Panc1 (cell line): ENCODE data around the gene WNT7A. TPM values are rescaled to one million over a fixed set of nuclear protein-coding genes. Genes with fewer than 3 reads are reported as not detected.

Source experiments
- ATAC-seq: fragments of 200-7000 bp; cut with Tn5 transposase; 2 replicates; pipeline ENCODE4 v1.9.1; 2020; ENCODE audit warnings: mild to moderate bottlenecking, moderate library complexity
- BruUV-seq: library from RNA; stranded (reverse); fragments of 400-500 nt; replicated peaks from 2 replicates; lab custom pipeline; 2021; lab: Mats Ljungman, UMichigan
- CTCF ChIA-PET: fragments of 300-600 bp; sonication (Branson Sonifier 250); formaldehyde crosslinking; loops from one replicate; lab custom pipeline; 2022; ENCODE audit warnings: antibody characterized with exemption; lab: Charles Lee
- POLR2A ChIA-PET: fragments of 300-600 bp; sonication (Branson Sonifier 250); formaldehyde crosslinking; loops from one replicate; lab custom pipeline; 2022; ENCODE audit warnings: antibody characterized with exemption; lab: Charles Lee
- DNase-seq: peaks from one replicate; pipeline ENCODE4 v3.0.0-alpha.2; 2010; ENCODE audit warnings: low read depth, low spot score
- H3K27ac ChIP-seq: 2 replicates; pipeline ENCODE4 v1.5.1; 2011; ENCODE audit warnings: mild to moderate bottlenecking, low read length, inconsistent platforms
- H3K27me3 ChIP-seq: fragments of 200-500 bp; sonication (Bioruptor generic); 2 replicates; pipeline ENCODE4 v1.6.0; 2014; ENCODE audit warnings: low read length, inconsistent platforms; ENCODE audit not compliant: control insufficient read depth, insufficient read depth
- H3K36me3 ChIP-seq: fragments of 200-500 bp; sonication (Bioruptor generic); 2 replicates; pipeline ENCODE4 v1.5.1; 2014; ENCODE audit warnings: inconsistent platforms, mild to moderate bottlenecking, low read length, moderate library complexity; ENCODE audit not compliant: control insufficient read depth, insufficient read depth
- H3K4me1 ChIP-seq: 2 replicates; pipeline ENCODE4 v1.5.1; 2011; ENCODE audit warnings: inconsistent platforms, mild to moderate bottlenecking, low read length, moderate library complexity; ENCODE audit not compliant: control insufficient read depth, insufficient read depth
- H3K4me3 ChIP-seq, 2 experiments: 2 replicates each; pipeline ENCODE4 v1.5.1; 2011 to 2012; ENCODE audit warnings: low read depth in 2 of 2, low read length in 2 of 2, mild to moderate bottlenecking in 2 of 2, inconsistent platforms in 1 of 2, moderate library complexity in 1 of 2
- H3K9me3 ChIP-seq: fragments of 200-500 bp; sonication (Bioruptor generic); 2 replicates; pipeline ENCODE4 v1.5.1; 2014; ENCODE audit warnings: low read depth, mild to moderate bottlenecking, inconsistent platforms, low read length, moderate library complexity; ENCODE audit not compliant: control insufficient read depth, insufficient read depth
- POLR2AphosphoS5 ChIP-seq: IDR thresholded peaks from 2 replicates; pipeline ENCODE4 v1.6.1; 2012; ENCODE audit warnings: mild to moderate bottlenecking, low read depth, low read length, moderate library complexity
- SIN3A ChIP-seq: IDR thresholded peaks from 2 replicates; pipeline ENCODE4 v1.6.1; 2012; ENCODE audit warnings: low read depth, mild to moderate bottlenecking, low read length, moderate library complexity, borderline replicate concordance; ENCODE audit not compliant: insufficient read depth
- TCF7L2 ChIP-seq: IDR thresholded peaks from 2 replicates; pipeline ENCODE4 v1.6.1; 2011; ENCODE audit warnings: mild to moderate bottlenecking, low read depth, low read length, inconsistent platforms
- in situ Hi-C: cut with HindIII; loops from 2 replicates; pipeline ENCODE4 v1.10.0; 2016; ENCODE audit warnings: low sequenced_read_pairs, low pct_unique_long_range_greater_than_20kb
- intact Hi-C: fragments of 100-400 bp; cut with micrococcal nuclease; formaldehyde crosslinking; loops from one replicate; pipeline ENCODE4 v1.10.0; 2022; ENCODE audit not compliant: unreplicated experiment
- total RNA-seq: library from RNA; stranded (reverse); gene quantifications from one replicate; pipeline ENCODE4 v1.2.1, GENCODE V29; 2021; ENCODE audit not compliant: unreplicated experiment
- TF ChIP-seq, protein P1 (sequence below), 2 experiments: IDR thresholded peaks; 2 replicates each; pipeline ENCODE4 v1.6.1; 2011 to 2012; ENCODE audit warnings: low read depth in 2 of 2, control low read depth in 1 of 2, low read length in 1 of 2, mild to moderate bottlenecking in 1 of 2, moderate library complexity in 1 of 2; ENCODE audit not compliant: insufficient read depth in 1 of 2
- TF ChIP-seq, protein P2 (sequence below): fragments of 450-650 bp; IDR thresholded peaks from 2 replicates; pipeline ENCODE4 v1.5.1; 2017; ENCODE audit warnings: mild to moderate bottlenecking

Gene WNT7A
- total RNA-seq, 1 experiment from 2014 or later, result not detected

DNA sequence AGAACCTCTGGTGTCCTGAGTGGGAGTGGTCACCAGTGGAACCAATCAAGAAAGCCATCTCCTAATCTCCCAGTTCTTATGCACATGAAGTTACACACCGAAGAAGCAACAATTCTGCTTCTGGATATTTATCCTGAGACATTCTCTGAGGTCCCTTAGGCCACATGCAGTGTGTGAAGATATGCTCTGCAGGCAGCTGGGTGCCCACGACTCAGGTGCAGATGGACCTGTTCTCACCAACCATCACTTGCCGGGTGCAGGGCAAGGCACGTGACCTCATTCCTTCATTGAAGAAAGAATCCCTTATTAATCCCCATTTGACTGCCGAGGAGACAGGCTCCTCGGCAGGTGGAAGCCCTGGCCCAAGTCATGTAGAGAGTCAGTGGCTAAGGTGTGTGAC lies 79.8 kb downstream of the WNT7A start:
- Histone ChIP-seq H3K27ac (no peak overlapping the region), H3K4me1 (no peaks in the 10 kb centered on the region), H3K9me3 (no peaks in the 10 kb centered on the region), H3K36me3 (no peaks in the 10 kb centered on the region), H3K27me3 (no peaks in the 10 kb centered on the region), H3K4me3 (no peak overlapping the region)
- in situ Hi-C loops (no loop called here), intact Hi-C loops (no loop called here)
- no TSS peak for BruUV-seq
- DNase-seq (no peak), ATAC-seq (no peak)
- POLR2A ChIA-PET, result no interaction called here
- TF ChIP-seq, protein P1, sequence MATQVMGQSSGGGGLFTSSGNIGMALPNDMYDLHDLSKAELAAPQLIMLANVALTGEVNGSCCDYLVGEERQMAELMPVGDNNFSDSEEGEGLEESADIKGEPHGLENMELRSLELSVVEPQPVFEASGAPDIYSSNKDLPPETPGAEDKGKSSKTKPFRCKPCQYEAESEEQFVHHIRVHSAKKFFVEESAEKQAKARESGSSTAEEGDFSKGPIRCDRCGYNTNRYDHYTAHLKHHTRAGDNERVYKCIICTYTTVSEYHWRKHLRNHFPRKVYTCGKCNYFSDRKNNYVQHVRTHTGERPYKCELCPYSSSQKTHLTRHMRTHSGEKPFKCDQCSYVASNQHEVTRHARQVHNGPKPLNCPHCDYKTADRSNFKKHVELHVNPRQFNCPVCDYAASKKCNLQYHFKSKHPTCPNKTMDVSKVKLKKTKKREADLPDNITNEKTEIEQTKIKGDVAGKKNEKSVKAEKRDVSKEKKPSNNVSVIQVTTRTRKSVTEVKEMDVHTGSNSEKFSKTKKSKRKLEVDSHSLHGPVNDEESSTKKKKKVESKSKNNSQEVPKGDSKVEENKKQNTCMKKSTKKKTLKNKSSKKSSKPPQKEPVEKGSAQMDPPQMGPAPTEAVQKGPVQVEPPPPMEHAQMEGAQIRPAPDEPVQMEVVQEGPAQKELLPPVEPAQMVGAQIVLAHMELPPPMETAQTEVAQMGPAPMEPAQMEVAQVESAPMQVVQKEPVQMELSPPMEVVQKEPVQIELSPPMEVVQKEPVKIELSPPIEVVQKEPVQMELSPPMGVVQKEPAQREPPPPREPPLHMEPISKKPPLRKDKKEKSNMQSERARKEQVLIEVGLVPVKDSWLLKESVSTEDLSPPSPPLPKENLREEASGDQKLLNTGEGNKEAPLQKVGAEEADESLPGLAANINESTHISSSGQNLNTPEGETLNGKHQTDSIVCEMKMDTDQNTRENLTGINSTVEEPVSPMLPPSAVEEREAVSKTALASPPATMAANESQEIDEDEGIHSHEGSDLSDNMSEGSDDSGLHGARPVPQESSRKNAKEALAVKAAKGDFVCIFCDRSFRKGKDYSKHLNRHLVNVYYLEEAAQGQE (IDR thresholded peaks at IDR 0.05; ENCODE audit: insufficient read depth in 1 of 2, low read depth in 2 of 2, low read length in 1 of 2), result no peak
- TF ChIP-seq SIN3A, result no peak
- no peak for TF ChIP-seq POLR2AphosphoS5
- TF ChIP-seq TCF7L2, result no peak
- TF ChIP-seq, protein P2, sequence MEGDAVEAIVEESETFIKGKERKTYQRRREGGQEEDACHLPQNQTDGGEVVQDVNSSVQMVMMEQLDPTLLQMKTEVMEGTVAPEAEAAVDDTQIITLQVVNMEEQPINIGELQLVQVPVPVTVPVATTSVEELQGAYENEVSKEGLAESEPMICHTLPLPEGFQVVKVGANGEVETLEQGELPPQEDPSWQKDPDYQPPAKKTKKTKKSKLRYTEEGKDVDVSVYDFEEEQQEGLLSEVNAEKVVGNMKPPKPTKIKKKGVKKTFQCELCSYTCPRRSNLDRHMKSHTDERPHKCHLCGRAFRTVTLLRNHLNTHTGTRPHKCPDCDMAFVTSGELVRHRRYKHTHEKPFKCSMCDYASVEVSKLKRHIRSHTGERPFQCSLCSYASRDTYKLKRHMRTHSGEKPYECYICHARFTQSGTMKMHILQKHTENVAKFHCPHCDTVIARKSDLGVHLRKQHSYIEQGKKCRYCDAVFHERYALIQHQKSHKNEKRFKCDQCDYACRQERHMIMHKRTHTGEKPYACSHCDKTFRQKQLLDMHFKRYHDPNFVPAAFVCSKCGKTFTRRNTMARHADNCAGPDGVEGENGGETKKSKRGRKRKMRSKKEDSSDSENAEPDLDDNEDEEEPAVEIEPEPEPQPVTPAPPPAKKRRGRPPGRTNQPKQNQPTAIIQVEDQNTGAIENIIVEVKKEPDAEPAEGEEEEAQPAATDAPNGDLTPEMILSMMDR, result no peak
- CTCF ChIA-PET, result no interaction called here

DNA sequence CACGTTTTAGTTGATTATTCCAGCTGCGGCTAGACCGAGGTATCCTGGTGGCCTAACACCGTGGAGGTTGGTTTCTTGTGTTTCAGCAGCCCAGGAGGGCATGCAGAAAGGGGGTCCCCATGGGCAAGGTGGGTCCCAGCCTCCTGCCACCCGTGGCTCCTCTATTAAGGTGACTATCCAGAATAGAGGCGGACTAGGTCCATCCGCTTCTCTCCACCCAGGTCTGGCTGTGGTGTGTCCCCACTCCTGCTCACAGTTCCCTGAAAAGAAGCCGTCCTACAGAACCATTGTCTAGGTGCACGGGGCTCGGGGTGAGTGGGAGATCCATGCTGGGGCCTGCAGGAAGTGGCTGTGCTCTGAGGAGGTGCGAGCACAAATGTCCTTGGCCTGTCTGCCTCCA lies 81.5 kb downstream of the WNT7A start:
- Histone ChIP-seq H3K27me3 (no peaks in the 10 kb centered on the region; the same call in 1 of the 2 replicates), H3K36me3 (no peaks in the 10 kb centered on the region), H3K9me3 (no peaks in the 10 kb centered on the region), H3K4me1 (no peaks in the 10 kb centered on the region), H3K27ac (no peak overlapping the region), H3K4me3 (no peak overlapping the region)
- ChIA-PET POLR2A (no interaction called here), CTCF (no interaction called here)
- TF ChIP-seq TCF7L2, result no peak
- no peak for TF ChIP-seq POLR2AphosphoS5
- TF ChIP-seq, protein P2, result no peak
- TF ChIP-seq, protein P1 (IDR thresholded peaks at IDR 0.05; ENCODE audit: insufficient read depth in 1 of 2, low read depth in 2 of 2, low read length in 1 of 2), result no peak
- TF ChIP-seq SIN3A, result no peak
- DNase-seq, result no peak
- intact Hi-C loops, result no loop called here
- in situ Hi-C loops, result no loop called here
- no peak for ATAC-seq
- no TSS peak for BruUV-seq
